Measurements from ENCODE around the gene NBPF26.
"Not testable (repeated sequence)": the region's sequence is repeated elsewhere in the genome, so short reads cannot be mapped to it uniquely, and the experiment has no call there.

NBPF26 gene

DNA sequence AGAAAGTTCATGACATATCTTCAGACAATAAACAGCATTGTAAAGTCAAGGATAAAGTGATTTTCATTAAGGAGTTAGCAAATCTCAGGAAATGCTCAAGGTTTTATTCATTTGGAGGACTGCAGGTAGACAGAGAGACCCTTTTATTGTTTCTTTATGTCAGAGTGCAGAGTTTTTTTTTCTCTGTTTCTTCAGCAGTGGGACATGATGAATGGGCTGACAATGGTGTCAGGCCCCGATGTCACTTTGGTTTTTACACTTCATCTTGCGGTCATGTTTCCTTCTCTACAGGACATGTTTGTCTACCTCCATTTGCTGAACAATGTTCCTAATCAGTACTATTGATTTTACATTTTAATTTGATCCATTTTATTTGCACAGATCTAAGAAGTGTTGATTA, 134.4 kb downstream of the NBPF26 start:
- DNase-seq (ENCODE audit: low spot score); ATAC-seq (ENCODE audit: low read depth); H3K4me3 ChIP-seq (ENCODE audit: severe bottlenecking); H3K36me3 ChIP-seq (ENCODE audit: low read depth); H3K4me1 ChIP-seq (ENCODE audit: insufficient read depth, poor library complexity, severe bottlenecking); H3K27me3 ChIP-seq (ENCODE audit: insufficient read depth, poor library complexity, severe bottlenecking); H3K27ac ChIP-seq (ENCODE audit: poor library complexity, severe bottlenecking); H3K9me3 ChIP-seq (ENCODE audit: severe bottlenecking): not testable (repeated sequence)

DNA sequence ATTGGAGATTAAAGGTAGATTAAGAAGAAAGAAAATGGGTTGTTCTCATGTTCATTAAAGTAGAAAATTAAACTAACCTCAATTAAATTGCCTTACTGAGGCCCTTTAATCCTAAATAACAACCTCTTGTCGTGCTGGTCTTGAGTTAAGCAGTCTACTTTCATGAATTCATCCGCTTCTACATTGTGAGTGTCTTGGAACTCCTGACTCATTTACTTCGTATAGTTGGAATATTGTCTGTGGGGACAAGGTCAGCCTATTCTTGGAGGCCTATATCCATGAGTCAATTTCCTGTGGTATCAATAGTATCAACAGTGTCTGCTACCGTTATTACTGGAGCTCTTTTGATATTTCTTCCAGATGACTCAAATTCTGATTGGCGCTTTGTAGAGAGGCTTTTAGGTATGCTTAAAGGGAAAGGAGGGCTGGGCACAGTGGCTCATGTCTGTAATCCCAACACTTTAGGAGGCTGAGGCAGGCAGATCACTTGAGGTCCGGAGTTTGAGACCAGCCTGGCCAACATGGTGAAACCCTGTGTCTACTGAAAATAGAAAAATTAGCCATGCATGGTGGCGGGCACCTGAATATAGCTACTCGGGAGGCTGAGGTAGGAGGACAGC, 136.0 kb downstream of the NBPF26 start:
- H3K27ac ChIP-seq (ENCODE audit: poor library complexity, severe bottlenecking); H3K9me3 ChIP-seq (ENCODE audit: severe bottlenecking); H3K27me3 ChIP-seq (ENCODE audit: insufficient read depth, poor library complexity, severe bottlenecking); H3K36me3 ChIP-seq (ENCODE audit: low read depth); H3K4me1 ChIP-seq (ENCODE audit: insufficient read depth, poor library complexity, severe bottlenecking); DNase-seq (ENCODE audit: low spot score); H3K4me3 ChIP-seq (ENCODE audit: severe bottlenecking): not testable (repeated sequence)
- ATAC-seq (ENCODE audit: low read depth) = peak; percentile 61; the same call in 1 of the 3 replicates

DNA sequence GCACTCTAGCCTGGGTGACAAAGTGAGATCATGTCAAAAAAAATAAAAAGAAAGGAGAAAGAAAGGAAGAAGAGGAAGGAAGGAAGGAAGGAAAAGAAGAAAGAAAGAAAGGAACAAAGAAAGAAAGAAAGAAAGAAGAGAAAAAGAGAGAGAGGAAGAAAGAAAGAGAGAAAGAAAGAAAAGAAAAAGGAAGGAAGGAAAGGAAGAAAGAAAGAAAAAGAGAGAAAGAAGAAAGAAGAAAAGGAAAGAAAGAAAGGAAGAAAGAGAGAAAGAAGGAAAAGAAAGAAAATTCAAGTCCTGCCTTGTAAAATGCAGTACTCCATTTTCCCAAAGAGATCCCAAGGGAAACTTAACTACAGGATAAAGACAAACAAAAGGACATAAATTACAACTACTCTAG, 154.5 kb downstream of the NBPF26 start:
- H3K36me3 ChIP-seq (ENCODE audit: low read depth); H3K4me1 ChIP-seq (ENCODE audit: insufficient read depth, poor library complexity, severe bottlenecking); DNase-seq (ENCODE audit: low spot score); H3K27ac ChIP-seq (ENCODE audit: poor library complexity, severe bottlenecking); H3K9me3 ChIP-seq (ENCODE audit: severe bottlenecking); ATAC-seq (ENCODE audit: low read depth); H3K27me3 ChIP-seq (ENCODE audit: insufficient read depth, poor library complexity, severe bottlenecking); H3K4me3 ChIP-seq (ENCODE audit: severe bottlenecking): not testable (repeated sequence)

DNA sequence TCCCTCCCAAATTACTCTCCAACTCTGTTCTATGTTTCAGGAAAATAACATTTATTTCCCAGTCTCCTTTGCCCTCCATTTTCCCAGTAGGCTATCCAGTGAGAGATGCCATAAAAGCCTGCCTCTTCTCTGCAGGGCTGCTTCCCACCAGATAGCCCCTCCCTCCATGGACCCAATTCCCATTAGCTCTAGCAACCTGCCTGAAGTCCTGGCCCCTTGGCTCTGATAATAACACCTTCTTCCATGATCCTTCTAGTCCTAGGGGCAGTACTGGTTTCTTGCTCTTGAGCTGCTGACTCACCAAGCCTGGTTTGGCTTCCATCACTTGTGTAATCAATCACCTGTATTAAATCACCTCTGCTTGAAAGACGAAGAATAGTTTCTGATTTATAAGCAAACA, 156.3 kb downstream of the NBPF26 start:
- ATAC-seq (ENCODE audit: low read depth); H3K36me3 ChIP-seq (ENCODE audit: low read depth); H3K27me3 ChIP-seq (ENCODE audit: insufficient read depth, poor library complexity, severe bottlenecking); DNase-seq (ENCODE audit: low spot score); H3K9me3 ChIP-seq (ENCODE audit: severe bottlenecking); H3K4me3 ChIP-seq (ENCODE audit: severe bottlenecking); H3K27ac ChIP-seq (ENCODE audit: poor library complexity, severe bottlenecking); H3K4me1 ChIP-seq (ENCODE audit: insufficient read depth, poor library complexity, severe bottlenecking): not testable (repeated sequence)

DNA sequence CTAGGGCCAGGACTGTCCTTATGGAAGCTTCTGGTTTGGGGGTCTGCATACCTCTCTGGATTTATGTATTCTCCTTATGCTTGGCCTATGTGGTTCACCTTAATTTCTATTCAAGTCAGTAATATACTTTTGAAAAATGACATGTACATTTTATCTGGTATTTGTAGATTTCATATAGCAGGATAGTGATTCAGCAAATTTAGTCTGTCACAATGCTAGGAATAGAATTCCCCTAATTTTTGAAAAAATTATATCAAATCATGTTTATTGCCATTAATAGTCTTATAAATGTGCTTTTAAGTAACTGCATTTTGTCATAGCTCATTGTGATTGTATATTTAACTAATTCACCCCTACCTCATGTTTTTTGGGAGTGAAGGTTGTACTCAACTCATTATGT, 158.2 kb downstream of the NBPF26 start:
- not testable (repeated sequence) for DNase-seq (ENCODE audit: low spot score); ATAC-seq (ENCODE audit: low read depth)

More for the DNA sequence above, 158.2 kb downstream of the NBPF26 start:
- H3K27ac ChIP-seq (ENCODE audit: poor library complexity, severe bottlenecking); H3K36me3 ChIP-seq (ENCODE audit: low read depth); H3K27me3 ChIP-seq (ENCODE audit: insufficient read depth, poor library complexity, severe bottlenecking); H3K9me3 ChIP-seq (ENCODE audit: severe bottlenecking); H3K4me1 ChIP-seq (ENCODE audit: insufficient read depth, poor library complexity, severe bottlenecking); H3K4me3 ChIP-seq (ENCODE audit: severe bottlenecking): not testable (repeated sequence)

Data from RWPE2 (cell line).